NB4 (cell line): ENCODE data around the gene ISYNA1.

Experiments
- DNase-seq: peaks from one replicate; pipeline ENCODE4 v3.0.0; 2010; ENCODE audit warnings: low read depth
- H3K4me3 ChIP-seq: one replicate; pipeline ENCODE4 v1.5.1; 2011; ENCODE audit warnings: mild to moderate bottlenecking, low read depth, low read length, moderate library complexity
- MAX ChIP-seq: IDR thresholded peaks from 2 replicates; pipeline ENCODE4 v1.6.1; 2011; ENCODE audit warnings: low read depth, low read length
- MYC ChIP-seq: IDR thresholded peaks from 2 replicates; pipeline ENCODE4 v1.6.1; 2011; ENCODE audit warnings: low read depth, low read length
- POLR2A ChIP-seq: IDR thresholded peaks from 2 replicates; pipeline ENCODE4 v1.6.1; 2011; ENCODE audit warnings: mild to moderate bottlenecking; ENCODE audit not compliant: insufficient read length; ENCODE audit errors: extremely low read depth
- TF ChIP-seq, protein P1 (sequence below): IDR thresholded peaks from one replicate; pipeline ENCODE4 v1.5.1; 2012; ENCODE audit warnings: low read depth, low read length

Gene ISYNA1

GRCh38 chr19:18441804-18442788, 4.2 kb upstream of the ISYNA1 start:
- no peak for DNase-seq
- no peak overlapping the region for H3K4me3 ChIP-seq
- TF ChIP-seq POLR2A = no peak
- no peak for TF ChIP-seq MAX
- TF ChIP-seq, protein P1, sequence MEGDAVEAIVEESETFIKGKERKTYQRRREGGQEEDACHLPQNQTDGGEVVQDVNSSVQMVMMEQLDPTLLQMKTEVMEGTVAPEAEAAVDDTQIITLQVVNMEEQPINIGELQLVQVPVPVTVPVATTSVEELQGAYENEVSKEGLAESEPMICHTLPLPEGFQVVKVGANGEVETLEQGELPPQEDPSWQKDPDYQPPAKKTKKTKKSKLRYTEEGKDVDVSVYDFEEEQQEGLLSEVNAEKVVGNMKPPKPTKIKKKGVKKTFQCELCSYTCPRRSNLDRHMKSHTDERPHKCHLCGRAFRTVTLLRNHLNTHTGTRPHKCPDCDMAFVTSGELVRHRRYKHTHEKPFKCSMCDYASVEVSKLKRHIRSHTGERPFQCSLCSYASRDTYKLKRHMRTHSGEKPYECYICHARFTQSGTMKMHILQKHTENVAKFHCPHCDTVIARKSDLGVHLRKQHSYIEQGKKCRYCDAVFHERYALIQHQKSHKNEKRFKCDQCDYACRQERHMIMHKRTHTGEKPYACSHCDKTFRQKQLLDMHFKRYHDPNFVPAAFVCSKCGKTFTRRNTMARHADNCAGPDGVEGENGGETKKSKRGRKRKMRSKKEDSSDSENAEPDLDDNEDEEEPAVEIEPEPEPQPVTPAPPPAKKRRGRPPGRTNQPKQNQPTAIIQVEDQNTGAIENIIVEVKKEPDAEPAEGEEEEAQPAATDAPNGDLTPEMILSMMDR = no peak
- no peak for TF ChIP-seq MYC

GRCh38 chr19:18440936-18441803, 3.2 kb upstream of the ISYNA1 start:
- H3K4me3 ChIP-seq = no peak overlapping the region
- DNase-seq = no peak
- TF ChIP-seq, protein P1 = no peak
- TF ChIP-seq MAX (no peak), MYC (no peak), POLR2A (no peak)

- no peak overlapping the region for H3K4me3 ChIP-seq
- peak; percentile 60 for DNase-seq
- TF ChIP-seq POLR2A (no peak), MYC (no peak), MAX (no peak)
- TF ChIP-seq, protein P1 = peak; percentile 29
These were observed 2.5 kb upstream of the ISYNA1 start for GRCh38 chr19:18440415-18440877.

- no peak for DNase-seq
- TF ChIP-seq MYC (no peak), MAX (no peak), POLR2A (no peak)
- TF ChIP-seq, protein P1 = no peak
- no peak overlapping the region for H3K4me3 ChIP-seq
These were observed 1.9 kb upstream of the ISYNA1 start for GRCh38 chr19:18439910-18440237.

DNA sequence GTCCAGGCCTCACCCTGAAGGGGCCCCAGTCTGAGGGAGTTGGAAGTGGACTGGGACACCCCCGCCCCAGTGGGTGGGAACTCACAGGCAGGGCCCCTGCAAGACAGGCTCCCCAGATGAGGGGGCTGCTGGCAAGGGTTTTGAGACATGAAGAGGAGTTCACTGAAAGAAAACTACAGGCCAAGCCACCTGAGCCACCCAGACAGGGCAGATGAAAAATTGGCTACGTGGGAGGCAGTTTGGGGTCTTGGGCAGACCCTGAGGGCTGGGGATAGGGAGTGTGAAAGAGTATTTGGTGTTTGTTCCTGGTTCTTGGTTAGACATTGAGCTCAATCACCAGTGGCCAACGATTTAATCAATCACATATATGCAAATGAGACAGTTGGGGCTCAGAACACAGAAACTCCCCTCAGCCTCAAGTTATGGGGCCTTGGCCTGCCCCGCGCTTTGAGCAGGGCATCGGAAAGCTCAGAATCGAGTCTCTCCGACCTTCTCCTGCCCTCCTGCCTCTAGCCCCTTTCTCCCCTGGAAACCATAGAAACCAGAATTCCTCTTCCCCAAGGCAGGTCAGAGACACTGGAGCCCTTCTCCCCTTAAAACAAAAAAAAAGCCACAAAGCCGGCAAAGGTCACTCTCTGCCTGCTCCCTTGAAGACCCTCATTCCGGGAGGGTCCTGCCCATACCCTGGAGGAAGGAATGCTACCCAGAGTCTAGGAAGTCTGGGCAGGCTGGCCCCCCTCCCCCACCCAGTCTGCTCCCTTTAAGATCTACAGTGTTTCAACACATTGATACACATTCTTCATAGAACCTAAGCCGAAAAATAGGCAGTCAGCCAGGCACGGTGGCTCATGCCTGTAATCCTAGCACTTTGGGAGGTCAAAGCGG, 1.3 kb upstream of the ISYNA1 start:
- TF ChIP-seq POLR2A = no peak
- TF ChIP-seq, protein P1 = no peak
- no peak for TF ChIP-seq MAX
- TF ChIP-seq MYC = no peak
- DNase-seq = no peak
- H3K4me3 ChIP-seq = no peak overlapping the region
